Lower leg skin (tissue), 4 donors: Measurements from ENCODE around the gene MORC2. TPM values are rescaled to one million over a fixed set of nuclear protein-coding genes. Genes with fewer than 3 reads are reported as not detected.

Source experiments
- DNase-seq, 2 donors: peaks; one replicate each; pipeline ENCODE4 v3.0.0-alpha.2; 2019; ENCODE audit warnings: low spot score in 2 of 2
- H3K4me3 ChIP-seq: fragments of 200-600 bp; sonication (generic); 2 replicates; pipeline ENCODE4 v1.5.1; 2017; ENCODE audit warnings: mild to moderate bottlenecking, low read depth; ENCODE audit not compliant: poor library complexity, severe bottlenecking
- CTCF ChIP-seq, 3 donors: fragments of 450-650 bp; IDR thresholded peaks; one replicate each; pipeline ENCODE4 v1.5.1; 2016; ENCODE audit warnings: antibody characterized with exemption in 3 of 3, mild to moderate bottlenecking in 3 of 3, moderate library complexity in 2 of 3
- POLR2A ChIP-seq, 2 donors: fragments of 450-650 bp; IDR thresholded peaks; one replicate each; pipeline ENCODE4 v1.6.1; 2016 to 2017; ENCODE audit warnings: antibody characterized with exemption in 2 of 2, mild to moderate bottlenecking in 1 of 2, moderate library complexity in 1 of 2
- WGBS, 2 donors: methylation state at CpG; one replicate each; pipeline ENCODE4 v1.1.5; 2018; 5-methylcytosine and 5-hydroxymethylcytosine counted together
- intact Hi-C: fragments of 100-400 bp; cut with DNase I; formaldehyde crosslinking; loops from one replicate; pipeline ENCODE4 v1.15.0; 2023; ENCODE audit warnings: low total_unique reads
- total RNA-seq, 4 donors: library from RNA; depleted of rRNA; stranded (reverse); fragments of >200 nt; gene quantifications; one replicate each; pipeline ENCODE4 v1.1.0, GENCODE V29; 2016

MORC2 gene
- total RNA-seq, 4 donors from 2014 or later: 16.2 to 34.7 (median 21.4) TPM

DNA sequence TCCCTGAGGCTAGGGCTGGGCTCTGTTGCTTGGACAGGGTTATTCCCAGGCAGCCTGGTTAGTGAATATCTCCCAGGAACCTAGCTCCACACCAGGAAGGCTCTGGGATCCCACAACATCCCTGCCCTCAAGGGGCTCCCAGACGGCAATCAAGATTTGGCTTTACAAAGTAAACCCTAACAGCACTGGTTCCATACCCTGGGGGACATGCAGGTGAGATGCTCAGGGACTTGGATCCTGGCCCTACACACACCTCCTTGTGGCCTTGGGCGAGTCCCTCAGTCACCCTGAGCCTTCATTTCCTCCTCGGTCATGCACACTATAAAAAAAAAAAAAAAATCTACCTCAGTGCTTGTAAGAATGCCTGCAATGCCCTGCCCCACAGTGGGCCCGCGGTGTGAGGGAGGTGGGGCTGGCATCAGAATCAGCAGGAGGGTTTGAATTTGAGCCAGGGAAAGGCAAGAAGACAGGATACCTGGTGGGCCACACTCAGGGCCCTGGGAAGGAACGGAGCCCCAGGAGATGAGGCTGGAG, 86.3 kb downstream of the MORC2 start:
- no peak overlapping the region for H3K4me3 ChIP-seq
- 65 to 68% methylated on average over 6 of the region's 6 CpGs for WGBS, 2 donors
- TF ChIP-seq POLR2A (IDR thresholded peaks at IDR 0.05): no peak
- DNase-seq: no peak
- intact Hi-C loops: no loop called here

GRCh38 chr22:30881361-30882183, 87.0 kb downstream of the MORC2 start:
- intact Hi-C loops: no loop called here
- no peak overlapping the region for H3K4me3 ChIP-seq
- TF ChIP-seq CTCF (IDR thresholded peaks at IDR 0.05): no peak
- TF ChIP-seq POLR2A (IDR thresholded peaks at IDR 0.05): no peak
- no peak for DNase-seq
- WGBS, 2 donors: 84 to 86% methylated on average over 12 to 14 of the region's 14 CpGs

GRCh38 chr22:30880847-30881246, 87.7 kb downstream of the MORC2 start:
- no peak overlapping the region for H3K4me3 ChIP-seq
- 80 to 88% methylated on average over 3 to 4 of the region's 5 CpGs for WGBS, 2 donors
- DNase-seq: no peak
- intact Hi-C loops: no loop called here
- no peak for TF ChIP-seq POLR2A (IDR thresholded peaks at IDR 0.05)
- no peak for TF ChIP-seq CTCF (IDR thresholded peaks at IDR 0.05)

DNA sequence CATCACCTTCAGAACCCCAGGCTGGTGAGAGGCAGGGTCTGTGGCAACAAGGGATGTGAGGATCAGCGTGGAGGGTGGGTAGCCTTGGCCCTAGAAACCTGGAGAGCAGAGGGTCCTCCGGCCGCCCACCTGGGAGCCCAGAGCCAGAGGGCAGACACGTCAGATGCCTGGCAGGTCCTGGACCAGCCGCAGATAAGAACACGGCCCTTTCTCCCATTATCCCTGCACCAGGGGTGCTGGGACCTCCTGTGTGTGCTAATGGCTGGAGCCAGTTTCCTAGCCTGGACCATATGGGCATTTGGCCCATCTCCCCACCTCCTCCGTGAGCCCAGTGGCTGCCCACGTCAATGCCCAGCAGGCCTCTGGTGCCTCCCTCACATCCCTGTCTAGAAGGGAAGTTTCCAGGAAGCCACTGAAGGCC, 88.4 kb downstream of the MORC2 start:
- no peak for DNase-seq
- TF ChIP-seq POLR2A (IDR thresholded peaks at IDR 0.05) (no peak), CTCF (IDR thresholded peaks at IDR 0.05) (no peak)
- WGBS, 2 donors: 91 to 98% methylated on average over 6 to 8 of the region's 8 CpGs
- H3K4me3 ChIP-seq: no peak overlapping the region
- intact Hi-C loops: no loop called here

DNA sequence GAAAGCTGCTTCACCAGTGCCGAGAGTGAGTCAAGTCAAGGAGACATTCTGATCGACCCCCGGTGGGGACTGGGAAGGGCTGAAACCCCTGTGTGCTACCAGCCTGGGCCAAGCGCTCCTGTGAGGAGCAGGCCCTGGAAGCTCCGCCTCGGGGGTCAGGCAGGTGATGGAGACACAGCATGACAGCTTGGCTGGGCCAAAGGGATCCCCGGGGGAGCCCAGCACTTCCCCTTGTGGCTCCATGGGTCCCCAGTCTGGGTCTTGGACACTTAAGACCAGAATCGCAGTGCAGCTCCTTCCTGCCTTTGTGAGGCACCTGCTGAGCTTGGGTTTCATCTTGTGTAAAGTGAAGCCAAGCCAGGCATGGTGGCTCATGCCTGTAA, 89.2 kb downstream of the MORC2 start:
- 75 to 80% methylated on average over 6 to 8 of the region's 8 CpGs for WGBS, 2 donors

More for the DNA sequence above, 89.2 kb downstream of the MORC2 start:
- DNase-seq: no peak
- H3K4me3 ChIP-seq: no peak overlapping the region
- intact Hi-C loops: no loop called here
- TF ChIP-seq POLR2A (IDR thresholded peaks at IDR 0.05) (no peak), CTCF (IDR thresholded peaks at IDR 0.05) (no peak)
